Astrocyte (in vitro differentiated cells and primary cell): Measurements from ENCODE around the gene TFDP2.

ENCODE experiments used
- EZH2 ChIP-seq: IDR thresholded peaks from 2 replicates; pipeline ENCODE4 v1.6.1; 2012; ENCODE audit warnings: mild to moderate bottlenecking, low read length, inconsistent platforms; ENCODE audit not compliant: insufficient read depth
- TF ChIP-seq, protein P1 (sequence below): IDR thresholded peaks from 2 replicates; pipeline ENCODE4 v1.5.1; 2011; ENCODE audit warnings: low read depth, mild to moderate bottlenecking, inconsistent platforms, low read length, moderate library complexity; ENCODE audit not compliant: insufficient read depth

DNA sequence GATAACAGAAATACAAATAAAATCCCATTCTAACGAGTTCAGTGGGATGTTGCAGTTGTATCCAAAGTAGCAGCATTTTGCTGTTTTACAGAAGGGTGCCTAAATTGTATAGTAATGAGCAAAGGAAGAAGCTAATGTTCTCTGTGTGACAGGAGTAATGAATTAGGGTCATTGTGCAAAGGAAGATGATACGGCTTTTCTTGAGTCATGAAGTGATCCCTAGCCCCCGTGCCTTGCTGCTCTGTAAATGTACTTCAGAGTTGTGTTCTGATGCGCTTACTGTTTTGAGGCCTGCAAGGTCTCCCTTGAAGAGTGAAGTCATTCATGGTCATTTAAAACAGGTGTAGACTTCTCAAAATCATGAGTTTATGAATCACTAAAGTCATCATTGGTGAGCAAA is 235.0 kb downstream of the TFDP2 start:
- TF ChIP-seq, protein P1, sequence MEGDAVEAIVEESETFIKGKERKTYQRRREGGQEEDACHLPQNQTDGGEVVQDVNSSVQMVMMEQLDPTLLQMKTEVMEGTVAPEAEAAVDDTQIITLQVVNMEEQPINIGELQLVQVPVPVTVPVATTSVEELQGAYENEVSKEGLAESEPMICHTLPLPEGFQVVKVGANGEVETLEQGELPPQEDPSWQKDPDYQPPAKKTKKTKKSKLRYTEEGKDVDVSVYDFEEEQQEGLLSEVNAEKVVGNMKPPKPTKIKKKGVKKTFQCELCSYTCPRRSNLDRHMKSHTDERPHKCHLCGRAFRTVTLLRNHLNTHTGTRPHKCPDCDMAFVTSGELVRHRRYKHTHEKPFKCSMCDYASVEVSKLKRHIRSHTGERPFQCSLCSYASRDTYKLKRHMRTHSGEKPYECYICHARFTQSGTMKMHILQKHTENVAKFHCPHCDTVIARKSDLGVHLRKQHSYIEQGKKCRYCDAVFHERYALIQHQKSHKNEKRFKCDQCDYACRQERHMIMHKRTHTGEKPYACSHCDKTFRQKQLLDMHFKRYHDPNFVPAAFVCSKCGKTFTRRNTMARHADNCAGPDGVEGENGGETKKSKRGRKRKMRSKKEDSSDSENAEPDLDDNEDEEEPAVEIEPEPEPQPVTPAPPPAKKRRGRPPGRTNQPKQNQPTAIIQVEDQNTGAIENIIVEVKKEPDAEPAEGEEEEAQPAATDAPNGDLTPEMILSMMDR, result no peak
- TF ChIP-seq EZH2, result no peak
